Occipital lobe (tissue), 2 donors: Measurements from ENCODE around the gene WTAP. TPM values are rescaled to one million over a fixed set of nuclear protein-coding genes. Genes with fewer than 3 reads are reported as not detected.
A peak's percentile ranks its signal among the peaks of the same experiment; 100 is the strongest.
"Not testable (repeated sequence)": the region's sequence is repeated elsewhere in the genome, so short reads cannot be mapped to it uniquely, and the experiment has no call there.

ENCODE experiments used
- DNase-seq: peaks from one replicate; lab custom pipeline; 2025; lab: John Stamatoyannopoulos, UW
- total RNA-seq: library from RNA; depleted of rRNA; stranded (reverse); fragments of >200 nt; gene quantifications from one replicate; pipeline ENCODE4 v1.2.3, GENCODE V29; 2014

Gene WTAP
- total RNA-seq = 147 TPM

DNA sequence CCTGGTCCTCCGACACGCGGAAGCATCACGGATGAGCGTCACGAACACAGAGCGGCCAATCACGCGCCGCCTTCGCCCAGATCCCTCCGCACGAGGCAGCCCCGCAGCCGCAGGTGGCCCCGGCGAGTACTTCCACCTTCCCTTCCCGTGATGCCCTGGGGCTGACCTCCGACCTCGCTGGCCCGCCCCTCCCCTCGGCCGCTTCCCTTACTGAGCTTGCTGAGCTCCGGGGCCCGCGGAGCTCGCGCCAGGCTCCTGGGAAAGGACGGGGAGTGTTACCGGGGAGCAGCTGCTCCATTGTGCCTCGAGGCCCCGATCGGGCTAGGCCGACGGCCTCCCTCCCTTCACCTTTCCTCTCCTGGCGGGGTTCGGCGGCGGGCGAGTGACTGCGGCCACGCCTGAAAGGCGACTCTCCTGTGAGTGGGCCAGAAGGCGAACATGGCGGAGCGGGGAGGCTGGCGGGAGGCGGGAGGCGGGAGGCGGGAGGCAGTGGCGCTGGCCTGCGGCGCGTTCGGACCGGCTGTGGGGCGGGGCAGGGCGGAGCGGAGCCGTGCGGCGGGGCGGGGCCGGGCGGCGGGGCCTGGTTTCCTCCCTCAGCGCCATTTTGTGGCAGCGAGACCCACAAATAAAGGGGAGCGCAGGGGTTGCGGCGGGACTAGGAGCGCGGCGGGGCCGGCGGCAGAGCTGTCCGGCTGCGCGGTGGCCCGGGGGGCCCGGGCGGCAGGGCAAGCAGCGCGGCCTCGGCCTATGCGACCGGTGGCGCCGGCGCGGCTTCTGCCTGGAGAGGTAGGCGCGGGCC lies at the start of gene WTAP:
Gene WTAP, plus strand, starts transcription at position 589 of the 799 bp plus-strand sequence. CDS start 8,760 bp downstream, outside the sequence.
- peak; percentile 92 for DNase-seq

- no peak for DNase-seq
Measured at GRCh38 chr6:159677506-159678165, 49.7 kb upstream of the WTAP start.

DNA sequence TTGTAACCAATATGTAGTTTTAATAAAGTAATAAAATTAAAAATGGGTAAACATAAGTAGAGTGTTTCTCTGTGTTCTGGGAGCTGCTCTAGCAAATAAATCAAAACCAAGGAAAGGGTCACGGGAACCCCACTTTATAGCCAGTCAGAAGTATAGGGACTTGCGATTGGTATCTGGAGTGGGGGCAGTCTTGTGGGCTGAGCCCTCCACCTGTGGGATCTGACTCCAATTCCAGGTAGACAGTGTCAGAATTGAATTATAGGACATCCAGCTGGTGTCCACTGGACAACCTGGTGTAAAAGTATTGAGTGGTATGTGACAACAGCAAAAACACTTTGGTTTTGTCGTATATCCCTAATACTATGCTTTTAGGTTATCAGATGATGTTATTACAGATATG lies 48.7 kb upstream of the WTAP start:
- DNase-seq = no peak

GRCh38 chr6:159679091-159680077 lies 47.9 kb upstream of the WTAP start:
- DNase-seq = no peak

GRCh38 chr6:159680104-159680503 lies 47.2 kb upstream of the WTAP start:
- DNase-seq = no peak

- no peak for DNase-seq
Measured at GRCh38 chr6:159681191-159681880, 46.0 kb upstream of the WTAP start.

DNA sequence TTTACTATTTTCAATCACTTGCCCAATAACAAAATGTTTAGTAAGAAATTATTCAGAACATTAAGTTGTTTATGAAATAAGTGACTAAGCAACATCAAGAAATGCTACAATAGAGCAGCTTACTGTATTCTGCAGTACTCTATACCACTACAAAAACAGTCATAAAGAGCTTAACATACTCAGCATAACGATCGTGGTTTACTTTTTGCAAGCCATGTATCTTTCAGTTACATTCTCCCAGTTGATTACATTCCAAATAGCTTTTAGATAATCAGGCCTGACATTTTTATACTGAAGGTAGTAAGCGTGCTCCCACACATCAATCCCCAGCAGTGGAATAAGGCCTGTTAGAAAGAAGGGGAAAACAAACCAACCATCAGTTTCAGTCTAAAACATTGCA lies 45.0 kb upstream of the WTAP start:
- no peak for DNase-seq

- DNase-seq = no peak
Measured at GRCh38 chr6:159682810-159683209, 44.5 kb upstream of the WTAP start.

DNA sequence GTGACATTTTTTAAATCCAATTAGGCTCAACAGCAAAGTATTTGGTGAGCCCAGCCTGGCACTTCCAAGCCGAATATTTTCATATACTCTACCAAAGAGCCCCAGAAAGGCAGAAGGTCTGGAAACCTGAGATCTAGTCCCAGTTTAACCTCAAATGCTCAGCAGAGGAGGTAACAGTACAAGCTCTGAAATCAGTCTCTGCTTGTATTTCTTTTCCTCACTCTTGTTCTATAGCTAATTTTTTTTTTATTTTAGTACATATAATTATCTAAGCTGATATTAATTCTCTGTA lies 43.3 kb upstream of the WTAP start:
- DNase-seq = no peak

- no peak for DNase-seq
Measured at GRCh38 chr6:159686040-159686439, 41.3 kb upstream of the WTAP start.

DNA sequence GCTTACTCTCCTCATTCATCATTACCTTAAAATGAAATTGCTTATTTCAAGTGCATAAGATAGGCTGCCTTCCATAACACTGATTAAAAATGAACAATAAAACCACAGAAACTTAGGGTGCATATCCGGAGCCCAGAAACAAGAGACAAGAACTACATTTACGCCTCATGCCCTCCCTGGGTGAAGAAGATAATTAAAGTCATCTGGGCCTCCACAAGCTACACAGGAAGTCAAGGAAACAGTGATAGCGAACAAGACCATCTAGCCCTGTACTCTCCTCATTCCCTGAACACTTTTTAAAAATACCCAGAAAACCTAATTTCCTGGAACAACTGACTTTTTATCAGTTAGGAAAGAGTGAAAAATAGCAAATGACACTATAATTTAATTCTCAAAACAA lies 40.6 kb upstream of the WTAP start:
- DNase-seq = no peak

- no peak for DNase-seq
Measured at GRCh38 chr6:159687341-159687740, 40.0 kb upstream of the WTAP start.

- no peak for DNase-seq
Measured at GRCh38 chr6:159688266-159688905, 38.9 kb upstream of the WTAP start.

GRCh38 chr6:159689001-159689400 lies 38.3 kb upstream of the WTAP start:
- no peak for DNase-seq

DNA sequence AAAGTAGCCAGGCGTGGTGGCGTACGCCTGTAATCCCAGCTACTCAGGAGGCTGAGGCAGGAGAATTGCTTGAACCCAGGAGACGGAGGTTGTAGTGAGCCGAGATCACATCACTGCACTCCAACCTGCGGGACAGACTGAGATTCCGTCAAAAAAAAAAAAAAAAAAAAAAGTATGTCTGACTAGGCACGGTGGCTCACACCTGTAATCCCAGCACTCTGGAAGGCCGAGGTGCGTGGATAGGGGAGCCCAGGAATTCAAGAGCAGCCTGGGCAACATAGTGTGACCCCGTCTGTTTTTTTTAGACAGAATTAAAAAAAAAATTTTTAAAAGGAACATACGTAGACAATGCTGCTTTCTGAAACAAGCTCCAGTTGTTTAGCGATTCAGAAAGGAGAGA lies 37.2 kb upstream of the WTAP start:
- DNase-seq = not testable (repeated sequence)

- DNase-seq = no peak
Measured at GRCh38 chr6:159691133-159691962, 36.0 kb upstream of the WTAP start.

- DNase-seq = no peak
Measured at GRCh38 chr6:159691963-159692287, 35.4 kb upstream of the WTAP start.

DNA sequence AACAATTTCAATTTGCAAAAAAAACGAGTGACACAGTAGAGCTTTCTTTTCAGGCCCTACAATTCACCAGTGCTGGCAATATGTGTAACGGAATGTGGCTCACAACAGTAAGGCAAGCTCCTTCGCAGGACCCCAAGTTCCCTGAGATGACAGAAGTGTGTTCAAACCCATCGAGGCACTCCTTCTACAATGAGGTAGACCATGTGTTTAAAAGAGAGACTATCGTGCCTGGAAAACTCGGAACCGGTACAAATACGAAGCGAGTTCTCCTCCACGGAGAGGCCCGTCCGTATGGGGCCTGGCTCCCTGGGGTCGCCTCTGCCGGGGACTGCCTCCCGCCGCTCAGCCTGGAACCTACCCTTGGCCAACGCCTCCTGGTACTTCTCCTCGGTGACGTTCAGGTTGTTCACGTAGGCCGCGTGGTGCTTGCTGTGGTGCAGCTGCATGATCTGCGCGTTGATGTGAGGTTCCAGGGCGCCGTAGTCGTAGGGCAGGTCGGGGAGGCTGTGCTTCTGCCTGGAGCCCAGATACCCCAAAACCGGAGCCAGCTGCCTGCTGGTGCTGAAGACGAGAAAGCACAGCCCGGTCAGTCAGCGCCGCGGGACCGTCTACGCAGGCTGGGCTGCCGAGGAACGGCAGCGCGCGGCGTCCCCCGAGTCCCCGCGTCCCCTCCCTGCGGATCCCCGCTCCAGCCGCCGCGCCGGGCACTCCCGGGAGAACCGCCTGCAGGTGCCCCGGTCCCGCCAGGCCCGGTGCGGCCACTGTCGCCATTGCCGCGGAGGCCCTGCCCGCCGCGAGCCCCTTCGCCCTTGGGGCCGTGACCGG lies 34.8 kb upstream of the WTAP start:
- peak; percentile 39 for DNase-seq
